Measurements from ENCODE around the gene FBXO34. TPM values are rescaled to one million over a fixed set of nuclear protein-coding genes. Genes with fewer than 3 reads are reported as not detected.

FBXO34 gene
- total and polyA plus RNA-seq, 2 of the 13 experiments (the other 11 are each of a cell fraction or from before 2014, with no cell fraction given): 8.8 to 13.5 TPM

- in situ Hi-C loops (cut with HindIII; ENCODE audit: extremely low pct_ligation_motif_present, low pct_unique_long_range_greater_than_20kb): no loop called here
- ATAC-seq: no peak
- no peak for FAIRE-seq
Observed at GRCh38 chr14:55353686-55354467, 82.7 kb downstream of the FBXO34 start.

More at GRCh38 chr14:55353686-55354467, 82.7 kb downstream of the FBXO34 start:
- DNase-seq (ENCODE audit: low spot score): no peak
- Histone ChIP-seq H3K4me3 (replicated peaks in 1 of 3; ENCODE audit: insufficient read depth in 1 of 3, low read depth in 2 of 3, low read length in 3 of 3) (no peak overlapping the region), H3K27me3 (ENCODE audit: control insufficient read depth in 1 of 2, insufficient read depth in 2 of 2, low read length in 2 of 2) (no peaks in the 10 kb centered on the region), H3K27ac (ENCODE audit: extremely low read length, insufficient read depth, low read length) (no peak overlapping the region), H4K20me1 (ENCODE audit: insufficient read depth, low read length) (peaks cover 8% of the 10 kb centered on the region; the same call in 1 of the 2 replicates), H3K79me2 (ENCODE audit: insufficient read depth, low read length) (peaks cover 2% of the 10 kb centered on the region), H3K9me3 (ENCODE audit: low read length) (no peaks in the 10 kb centered on the region), H3K36me3 (replicated peaks in 1 of 2; ENCODE audit: control insufficient read depth in 1 of 2, insufficient read depth in 2 of 2, low read length in 2 of 2) (peaks cover 18 to 35% of the 10 kb centered on the region in 2 experiments), H3K9ac (ENCODE audit: insufficient read depth, low read depth, low read length) (no peak overlapping the region), H2AFZ (ENCODE audit: low read length) (no peak overlapping the region), H3K4me1 (ENCODE audit: insufficient read depth, low read length) (peaks cover 16% of the 10 kb centered on the region), H3K4me2 (ENCODE audit: low read depth, low read length) (no peak overlapping the region)
- intact Hi-C loops (cut with micrococcal nuclease; ENCODE audit: unreplicated experiment): loop anchor here (1.0 kb wide), 2 partner anchors 83 to 109 kb away; partner anchors contain the start of gene FBXO34
- WGBS (ENCODE audit: low lambda C conversion rate): 95% methylated on average over 11 of the region's 11 CpGs
- TF ChIP-seq ZNF670 (CRISPR knock-in tag; IDR thresholded peaks at IDR 0.05; ENCODE audit: borderline replicate concordance) (no peak), ZNF501 (CRISPR knock-in tag; IDR thresholded peaks at IDR 0.05) (no peak), HES4 (CRISPR knock-in tag; IDR thresholded peaks at IDR 0.05; ENCODE audit: borderline replicate concordance) (no peak), GABPA (IDR thresholded peaks at IDR 0.05; ENCODE audit: low read depth, low read length) (no peak), GABPA (CRISPR knock-in tag; IDR thresholded peaks at IDR 0.05; ENCODE audit: low read depth) (no peak), ZBTB2 (CRISPR knock-in tag; IDR thresholded peaks at IDR 0.05; ENCODE audit: low read depth) (no peak), TAF1 (CRISPR knock-in tag; IDR thresholded peaks at IDR 0.05) (no peak), SUZ12 (IDR thresholded peaks at IDR 0.05; ENCODE audit: low read depth, low read length) (no peak), ZNF343 (CRISPR knock-in tag; IDR thresholded peaks at IDR 0.05) (no peak), HIVEP1 (CRISPR knock-in tag; IDR thresholded peaks at IDR 0.05) (no peak)
- TF ChIP-seq, protein P1, sequence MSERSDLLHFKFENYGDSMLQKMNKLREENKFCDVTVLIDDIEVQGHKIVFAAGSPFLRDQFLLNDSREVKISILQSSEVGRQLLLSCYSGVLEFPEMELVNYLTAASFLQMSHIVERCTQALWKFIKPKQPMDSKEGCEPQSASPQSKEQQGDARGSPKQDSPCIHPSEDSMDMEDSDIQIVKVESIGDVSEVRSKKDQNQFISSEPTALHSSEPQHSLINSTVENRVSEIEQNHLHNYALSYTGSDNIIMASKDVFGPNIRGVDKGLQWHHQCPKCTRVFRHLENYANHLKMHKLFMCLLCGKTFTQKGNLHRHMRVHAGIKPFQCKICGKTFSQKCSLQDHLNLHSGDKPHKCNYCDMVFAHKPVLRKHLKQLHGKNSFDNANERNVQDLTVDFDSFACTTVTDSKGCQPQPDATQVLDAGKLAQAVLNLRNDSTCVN (CRISPR knock-in tag; IDR thresholded peaks at IDR 0.05; ENCODE audit: borderline replicate concordance): no peak
- ChIA-PET POLR2A (no interaction called here), CTCF (ENCODE audit: low intra/inter-chr PET ratio, low total read pairs) (interaction anchor here (1.2 to 2.4 kb wide), 2 partner anchors 83 to 108 kb away, joined by 8 to 14 read pairs; partner anchors contain the start of gene FBXO34)
- no TSS peak for BruUV-seq (replicated peaks)

Data from HepG2 (cell line).